MM.1S (cell line): ENCODE results near the gene GSN.

Experiments
- CTCF ChIP-seq: fragments of 300-600 bp; sonication (generic); IDR thresholded peaks from 2 replicates; pipeline ENCODE4 v1.5.1; 2016; ENCODE audit warnings: antibody characterized with exemption, low read length, mixed read lengths
- EZH2phosphoT487 ChIP-seq: fragments of 300-600 bp; sonication (generic); IDR thresholded peaks from 2 replicates; pipeline ENCODE4 v1.6.1; 2018; ENCODE audit warnings: antibody characterized with exemption, low read length

- TF ChIP-seq CTCF (no peak), EZH2phosphoT487 (no peak)
These were observed 33.9 kb downstream of the GSN start for GRCh38 chr9:121301881-121302286.
